Body of pancreas (tissue), 4 donors: ENCODE measurements around the gene HOXA10.

Source experiments
- POLR2A ChIP-seq, 3 donors: fragments of 450-650 bp; IDR thresholded peaks; one replicate each; pipeline ENCODE4 v1.6.1; 2016; ENCODE audit warnings: antibody characterized with exemption in 3 of 3, mild to moderate bottlenecking in 2 of 3
- TF ChIP-seq, protein P1 (sequence below), 7 experiments: fragments of 450-650 bp in 4 of 7; fragments of 200-600 bp in 3 of 7; sonication (generic) in 3 of 7; IDR thresholded peaks; one replicate each; pipeline ENCODE4 v1.5.1; 2016 to 2019; ENCODE audit warnings: antibody characterized with exemption in 7 of 7

DNA sequence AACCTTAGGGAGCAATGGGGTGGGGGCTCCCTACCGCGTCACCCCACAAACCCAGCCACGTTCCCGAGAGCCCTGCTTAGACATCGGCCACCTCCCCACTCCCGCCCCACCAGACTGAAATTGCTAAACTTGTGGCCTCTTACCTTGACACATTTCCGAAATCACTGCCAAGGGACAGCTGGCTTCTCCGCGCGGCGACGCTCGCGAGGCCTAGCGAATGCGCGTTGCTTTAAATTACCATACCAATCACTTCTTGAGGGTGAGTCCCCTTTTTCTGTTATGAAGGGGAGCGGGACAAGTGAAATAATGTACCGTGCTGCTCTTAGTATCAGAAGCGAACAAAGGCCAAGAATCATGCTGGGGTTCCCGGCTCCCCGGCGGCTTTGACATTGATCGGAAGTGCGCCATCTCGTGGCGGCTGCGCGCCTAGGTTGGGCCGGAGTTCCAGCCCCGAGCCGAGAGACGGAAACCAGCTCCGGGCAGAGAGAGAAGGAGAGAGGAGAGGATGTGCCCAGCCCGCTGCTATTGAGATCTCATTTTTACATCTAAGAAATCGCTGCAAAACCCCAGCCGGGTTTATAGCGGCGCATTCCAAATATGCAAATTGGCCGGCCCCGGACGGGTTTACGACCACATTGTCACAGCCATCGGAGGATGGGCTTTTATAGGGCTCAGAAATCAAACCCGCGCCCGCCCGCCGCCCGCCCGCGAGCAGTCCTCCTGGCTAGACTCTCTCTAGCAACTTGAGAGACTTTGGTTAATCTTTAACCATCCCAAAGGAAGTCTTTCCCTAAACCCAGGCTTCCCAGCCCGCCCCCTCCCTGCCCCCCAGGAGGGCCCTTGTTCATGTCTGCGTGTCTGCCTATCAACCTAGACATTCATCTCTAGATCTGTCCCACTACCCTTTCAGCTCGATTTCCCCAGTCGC, 5.6 kb upstream of the HOXA10 start:
- TF ChIP-seq, protein P1, sequence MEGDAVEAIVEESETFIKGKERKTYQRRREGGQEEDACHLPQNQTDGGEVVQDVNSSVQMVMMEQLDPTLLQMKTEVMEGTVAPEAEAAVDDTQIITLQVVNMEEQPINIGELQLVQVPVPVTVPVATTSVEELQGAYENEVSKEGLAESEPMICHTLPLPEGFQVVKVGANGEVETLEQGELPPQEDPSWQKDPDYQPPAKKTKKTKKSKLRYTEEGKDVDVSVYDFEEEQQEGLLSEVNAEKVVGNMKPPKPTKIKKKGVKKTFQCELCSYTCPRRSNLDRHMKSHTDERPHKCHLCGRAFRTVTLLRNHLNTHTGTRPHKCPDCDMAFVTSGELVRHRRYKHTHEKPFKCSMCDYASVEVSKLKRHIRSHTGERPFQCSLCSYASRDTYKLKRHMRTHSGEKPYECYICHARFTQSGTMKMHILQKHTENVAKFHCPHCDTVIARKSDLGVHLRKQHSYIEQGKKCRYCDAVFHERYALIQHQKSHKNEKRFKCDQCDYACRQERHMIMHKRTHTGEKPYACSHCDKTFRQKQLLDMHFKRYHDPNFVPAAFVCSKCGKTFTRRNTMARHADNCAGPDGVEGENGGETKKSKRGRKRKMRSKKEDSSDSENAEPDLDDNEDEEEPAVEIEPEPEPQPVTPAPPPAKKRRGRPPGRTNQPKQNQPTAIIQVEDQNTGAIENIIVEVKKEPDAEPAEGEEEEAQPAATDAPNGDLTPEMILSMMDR (IDR thresholded peaks at IDR 0.05) = peak; percentile 40 to 79 (median 55)
- no peak for TF ChIP-seq POLR2A (IDR thresholded peaks at IDR 0.05)
